Stimulated activated memory B cell treated with anti-CD40 and anti-IgM and Interleukin-4, amounts not matched to agents 10 μg/mL and 1 μg/mL and 100 μg/mL, for 72 hours (primary cell): ENCODE data around the gene SPATS2L.

ENCODE experiments used
- ATAC-seq: fragments of 150-1000 bp; cut with Tn5 transposase; 2 replicates; pipeline ENCODE4 v1.10.0; 2021
- H3K27ac Mint-ChIP-seq: one replicate; pipeline ENCODE4 v1.8.0; 2022; ENCODE audit warnings: mild to moderate bottlenecking, mixed read lengths
- H3K27me3 Mint-ChIP-seq: one replicate; pipeline ENCODE4 v1.8.0; 2022; ENCODE audit warnings: mixed read lengths
- H3K36me3 Mint-ChIP-seq: one replicate; pipeline ENCODE4 v1.8.0; 2022; ENCODE audit warnings: mixed read lengths
- H3K4me1 Mint-ChIP-seq: one replicate; pipeline ENCODE4 v1.8.0; 2022; ENCODE audit warnings: mixed read lengths
- H3K4me3 Mint-ChIP-seq: one replicate; pipeline ENCODE4 v1.8.0; 2022; ENCODE audit warnings: mild to moderate bottlenecking, moderate library complexity, mixed read lengths
- H3K9me3 Mint-ChIP-seq: one replicate; pipeline ENCODE4 v1.8.0; 2022; ENCODE audit warnings: mixed read lengths

SPATS2L gene

GRCh38 chr2:200383380-200384110 is 77.1 kb downstream of the SPATS2L start:
- no peaks in the 10 kb centered on the region for H3K9me3 Mint-ChIP-seq
- no peak overlapping the region for H3K4me3 Mint-ChIP-seq
- H3K27ac Mint-ChIP-seq: no peak overlapping the region
- peaks cover 10% of the 10 kb centered on the region for H3K27me3 Mint-ChIP-seq
- H3K4me1 Mint-ChIP-seq: no peaks in the 10 kb centered on the region
- H3K36me3 Mint-ChIP-seq: no peaks in the 10 kb centered on the region
- ATAC-seq: no peak

GRCh38 chr2:200385063-200385635 is 78.7 kb downstream of the SPATS2L start:
- Mint-ChIP-seq H3K4me1 (no peaks in the 10 kb centered on the region), H3K36me3 (no peaks in the 10 kb centered on the region), H3K4me3 (no peak overlapping the region), H3K27ac (no peak overlapping the region), H3K27me3 (peaks cover 14% of the 10 kb centered on the region), H3K9me3 (no peaks in the 10 kb centered on the region)
- ATAC-seq: no peak

- Mint-ChIP-seq H3K4me1 (peaks cover 14% of the 10 kb centered on the region), H3K27ac (no peak overlapping the region), H3K4me3 (no peak overlapping the region), H3K9me3 (no peaks in the 10 kb centered on the region), H3K36me3 (no peaks in the 10 kb centered on the region), H3K27me3 (peaks cover 31% of the 10 kb centered on the region)
- ATAC-seq: no peak
Observed at GRCh38 chr2:200393191-200393590, 86.7 kb downstream of the SPATS2L start.

- Mint-ChIP-seq H3K27me3 (peaks cover 28% of the 10 kb centered on the region), H3K9me3 (no peaks in the 10 kb centered on the region), H3K36me3 (no peaks in the 10 kb centered on the region), H3K27ac (no peak overlapping the region), H3K4me3 (no peak overlapping the region), H3K4me1 (peaks cover 14% of the 10 kb centered on the region)
- no peak for ATAC-seq
Observed at GRCh38 chr2:200394045-200394444, 87.6 kb downstream of the SPATS2L start.

- no peak for ATAC-seq
- no peak overlapping the region for H3K4me3 Mint-ChIP-seq
- H3K4me1 Mint-ChIP-seq: peaks cover 14% of the 10 kb centered on the region
- no peak overlapping the region for H3K27ac Mint-ChIP-seq
- no peaks in the 10 kb centered on the region for H3K9me3 Mint-ChIP-seq
- peaks cover 23% of the 10 kb centered on the region for H3K27me3 Mint-ChIP-seq
- no peaks in the 10 kb centered on the region for H3K36me3 Mint-ChIP-seq
Observed at GRCh38 chr2:200396781-200397242, 90.3 kb downstream of the SPATS2L start.

GRCh38 chr2:200397785-200398184 is 91.3 kb downstream of the SPATS2L start:
- peaks cover 23% of the 10 kb centered on the region for H3K27me3 Mint-ChIP-seq
- peaks cover 14% of the 10 kb centered on the region for H3K4me1 Mint-ChIP-seq
- no peak for ATAC-seq
- no peaks in the 10 kb centered on the region for H3K36me3 Mint-ChIP-seq
- no peak overlapping the region for H3K4me3 Mint-ChIP-seq
- no peaks in the 10 kb centered on the region for H3K9me3 Mint-ChIP-seq
- H3K27ac Mint-ChIP-seq: no peak overlapping the region

- Mint-ChIP-seq H3K9me3 (no peaks in the 10 kb centered on the region), H3K27ac (no peak overlapping the region), H3K4me3 (no peak overlapping the region), H3K4me1 (peaks cover 18% of the 10 kb centered on the region), H3K36me3 (no peaks in the 10 kb centered on the region), H3K27me3 (peaks cover 27% of the 10 kb centered on the region)
- no peak for ATAC-seq
Observed at GRCh38 chr2:200399046-200399445, 92.6 kb downstream of the SPATS2L start.

- Mint-ChIP-seq H3K4me1 (peaks cover 19% of the 10 kb centered on the region), H3K27ac (no peak overlapping the region), H3K4me3 (no peak overlapping the region), H3K27me3 (peaks cover 33% of the 10 kb centered on the region), H3K9me3 (no peaks in the 10 kb centered on the region), H3K36me3 (no peaks in the 10 kb centered on the region)
- ATAC-seq: no peak
Observed at GRCh38 chr2:200399636-200400035, 93.1 kb downstream of the SPATS2L start.

- no peaks in the 10 kb centered on the region for H3K9me3 Mint-ChIP-seq
- no peak overlapping the region for H3K27ac Mint-ChIP-seq
- H3K4me3 Mint-ChIP-seq: no peak overlapping the region
- no peaks in the 10 kb centered on the region for H3K36me3 Mint-ChIP-seq
- ATAC-seq: no peak
- peaks cover 11% of the 10 kb centered on the region for H3K4me1 Mint-ChIP-seq
- H3K27me3 Mint-ChIP-seq: peaks cover 37% of the 10 kb centered on the region
Observed at GRCh38 chr2:200403814-200404213, 97.3 kb downstream of the SPATS2L start.

- Mint-ChIP-seq H3K4me3 (no peak overlapping the region), H3K36me3 (no peaks in the 10 kb centered on the region), H3K27ac (no peak overlapping the region), H3K9me3 (no peaks in the 10 kb centered on the region), H3K4me1 (peaks cover 11% of the 10 kb centered on the region), H3K27me3 (peaks cover 30% of the 10 kb centered on the region)
- no peak for ATAC-seq
Observed at GRCh38 chr2:200404615-200405014, 98.1 kb downstream of the SPATS2L start.

- Mint-ChIP-seq H3K4me1 (peaks cover 11% of the 10 kb centered on the region), H3K9me3 (no peaks in the 10 kb centered on the region), H3K36me3 (no peaks in the 10 kb centered on the region), H3K27me3 (peaks cover 30% of the 10 kb centered on the region), H3K4me3 (no peak overlapping the region), H3K27ac (no peak overlapping the region)
- no peak for ATAC-seq
Observed at GRCh38 chr2:200405599-200406298, 99.3 kb downstream of the SPATS2L start.

- H3K36me3 Mint-ChIP-seq: no peaks in the 10 kb centered on the region
- no peaks in the 10 kb centered on the region for H3K9me3 Mint-ChIP-seq
- H3K4me1 Mint-ChIP-seq: peaks cover 11% of the 10 kb centered on the region
- ATAC-seq: no peak
- no peak overlapping the region for H3K4me3 Mint-ChIP-seq
- peaks cover 30% of the 10 kb centered on the region for H3K27me3 Mint-ChIP-seq
- H3K27ac Mint-ChIP-seq: no peak overlapping the region
Observed at GRCh38 chr2:200406379-200406778, 99.9 kb downstream of the SPATS2L start.

- Mint-ChIP-seq H3K4me1 (peaks cover 10% of the 10 kb centered on the region), H3K27ac (no peak overlapping the region), H3K9me3 (no peaks in the 10 kb centered on the region), H3K36me3 (no peaks in the 10 kb centered on the region), H3K4me3 (no peak overlapping the region), H3K27me3 (peaks cover 30% of the 10 kb centered on the region)
- no peak for ATAC-seq
Observed at GRCh38 chr2:200408428-200409316, 102.2 kb downstream of the SPATS2L start.

GRCh38 chr2:200411831-200412230 is 105.3 kb downstream of the SPATS2L start:
- no peak overlapping the region for H3K4me3 Mint-ChIP-seq
- H3K27ac Mint-ChIP-seq: no peak overlapping the region
- no peak for ATAC-seq
- peaks cover 5% of the 10 kb centered on the region for H3K4me1 Mint-ChIP-seq
- H3K36me3 Mint-ChIP-seq: no peaks in the 10 kb centered on the region
- H3K27me3 Mint-ChIP-seq: peaks cover 14% of the 10 kb centered on the region
- no peaks in the 10 kb centered on the region for H3K9me3 Mint-ChIP-seq

- no peak for ATAC-seq
- H3K4me1 Mint-ChIP-seq: no peaks in the 10 kb centered on the region
- H3K9me3 Mint-ChIP-seq: no peaks in the 10 kb centered on the region
- no peaks in the 10 kb centered on the region for H3K36me3 Mint-ChIP-seq
- no peak overlapping the region for H3K27ac Mint-ChIP-seq
- H3K27me3 Mint-ChIP-seq: no peaks in the 10 kb centered on the region
- H3K4me3 Mint-ChIP-seq: no peak overlapping the region
Observed at GRCh38 chr2:200414367-200414766, 107.9 kb downstream of the SPATS2L start.
